MM.1S (cell line): ENCODE results near the gene FAM53A.

Experiments
- DNase-seq: peaks from one replicate; pipeline ENCODE4 v3.0.0-alpha.2; 2015
- H2AFZ ChIP-seq: fragments of 300-600 bp; sonication (generic); 2 replicates; pipeline ENCODE4 v1.6.0; 2016; ENCODE audit warnings: antibody characterized with exemption, low read length
- H3F3A ChIP-seq: fragments of 300-600 bp; sonication (generic); 2 replicates; pipeline ENCODE4 v1.6.1; 2016; ENCODE audit warnings: mild to moderate bottlenecking, antibody characterized with exemption, low read length, moderate library complexity, mixed read lengths; ENCODE audit not compliant: insufficient read depth
- H3K27ac ChIP-seq: fragments of 300-600 bp; sonication (generic); 2 replicates; pipeline ENCODE4 v1.5.1; 2016; ENCODE audit warnings: mild to moderate bottlenecking, low read length
- H3K27me3 ChIP-seq: fragments of 300-600 bp; sonication (generic); replicated peaks from 2 replicates; pipeline ENCODE4 v1.6.0; 2016; ENCODE audit warnings: low read length; ENCODE audit not compliant: insufficient read depth
- H3K36me3 ChIP-seq: fragments of 300-600 bp; sonication (generic); replicated peaks from 2 replicates; pipeline ENCODE4 v1.6.1; 2016; ENCODE audit warnings: mild to moderate bottlenecking, low read length, mixed read lengths; ENCODE audit not compliant: insufficient read depth
- H3K4me1 ChIP-seq: fragments of 300-600 bp; sonication (generic); 2 replicates; pipeline ENCODE4 v1.6.1; 2016; ENCODE audit warnings: low read length, mixed read lengths
- H3K4me2 ChIP-seq: fragments of 300-600 bp; sonication (generic); 2 replicates; pipeline ENCODE4 v1.6.0; 2016; ENCODE audit warnings: low read depth, low read length
- H3K4me3 ChIP-seq: fragments of 300-600 bp; sonication (generic); 2 replicates; pipeline ENCODE4 v1.5.1; 2016; ENCODE audit warnings: low read length, mixed read lengths
- H3K79me2 ChIP-seq: fragments of 300-600 bp; sonication (generic); 2 replicates; pipeline ENCODE4 v1.6.1; 2016; ENCODE audit warnings: mixed run types, low read length, mixed read lengths
- H3K9ac ChIP-seq: fragments of 300-600 bp; sonication (generic); 2 replicates; pipeline ENCODE4 v1.6.1; 2016; ENCODE audit warnings: low read length, mixed read lengths
- H3K9me2 ChIP-seq: fragments of 300-600 bp; sonication (generic); replicated peaks from 2 replicates; pipeline ENCODE4 v1.6.1; 2016; ENCODE audit warnings: mild to moderate bottlenecking, low read length, mixed read lengths; ENCODE audit not compliant: insufficient read depth
- H3K9me3 ChIP-seq: fragments of 300-600 bp; sonication (generic); replicated peaks from 2 replicates; pipeline ENCODE4 v1.6.1; 2016; ENCODE audit warnings: mild to moderate bottlenecking, low read length, mixed read lengths; ENCODE audit not compliant: insufficient read depth
- H4K20me1 ChIP-seq: fragments of 300-600 bp; sonication (generic); 2 replicates; pipeline ENCODE4 v1.6.1; 2016; ENCODE audit warnings: mild to moderate bottlenecking, low read length, moderate library complexity, mixed read lengths; ENCODE audit not compliant: insufficient read depth
- EZH2 ChIP-seq: fragments of 300-600 bp; sonication (generic); optimal IDR thresholded peaks from 2 replicates; pipeline ENCODE3; 2017; ENCODE audit warnings: low read depth, mild to moderate bottlenecking, antibody characterized with exemption, low read length, mixed read lengths
- EZH2phosphoT487 ChIP-seq: fragments of 300-600 bp; sonication (generic); IDR thresholded peaks from 2 replicates; pipeline ENCODE4 v1.6.1; 2018; ENCODE audit warnings: antibody characterized with exemption, low read length
- TF ChIP-seq, protein P1 (sequence below): fragments of 300-600 bp; sonication (generic); IDR thresholded peaks from 2 replicates; pipeline ENCODE4 v1.5.1; 2016; ENCODE audit warnings: antibody characterized with exemption, low read length, mixed read lengths

Gene FAM53A

DNA sequence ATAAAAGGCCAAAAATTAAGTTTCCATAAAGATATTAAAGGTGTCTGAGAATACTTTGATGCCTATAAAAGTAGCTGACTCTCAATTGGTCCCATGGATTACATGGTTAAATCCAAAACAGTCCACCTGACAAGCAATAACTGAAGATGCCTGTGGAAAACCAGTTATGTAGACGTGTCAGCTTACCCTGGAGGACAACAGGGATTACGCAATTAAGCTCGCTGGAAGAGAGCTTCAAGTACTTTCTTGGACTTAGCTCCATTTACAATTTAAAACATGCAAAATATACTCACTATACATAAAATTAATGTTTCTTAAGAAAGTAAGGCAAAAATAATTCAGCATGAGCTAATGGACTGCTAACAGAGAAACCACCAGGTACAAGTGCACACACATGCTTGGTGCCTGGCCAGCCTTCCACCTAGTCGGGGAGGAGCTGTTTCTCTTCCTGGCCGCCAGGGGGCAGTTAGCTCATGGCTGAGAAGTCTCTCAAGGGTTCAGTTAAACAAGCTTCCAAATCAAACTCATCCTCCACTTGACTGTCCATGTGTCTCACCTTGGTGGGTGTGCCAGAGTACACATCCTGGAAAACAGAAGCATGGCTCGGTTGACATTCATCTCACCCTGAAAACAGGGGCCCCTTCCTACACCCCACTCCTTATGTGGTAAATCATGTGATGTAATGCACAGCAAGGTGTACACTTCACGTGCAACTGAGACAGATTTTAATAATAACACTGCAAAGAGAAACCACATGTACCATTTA is 9.2 kb upstream of the FAM53A start:
- Histone ChIP-seq H2AFZ (no peak overlapping the region), H3F3A (peaks cover 19% of the 10 kb centered on the region), H3K27ac (no peak overlapping the region; the same call in 1 of the 2 replicates), H4K20me1 (0 out of 2 replicates have a peak, but pooled peaks cover 4% of the 10 kb centered on the region), H3K36me3 (peaks cover 24% of the 10 kb centered on the region), H3K9me3 (no peaks in the 10 kb centered on the region), H3K79me2 (peaks cover 13% of the 10 kb centered on the region), H3K4me1 (no peaks in the 10 kb centered on the region), H3K9ac (no peak overlapping the region), H3K9me2 (no peaks in the 10 kb centered on the region), H3K4me3 (no peak overlapping the region), H3K27me3 (no peaks in the 10 kb centered on the region), H3K4me2 (no peak overlapping the region)
- DNase-seq, result peak; percentile 79
- TF ChIP-seq EZH2phosphoT487 (no peak), EZH2 (no peak)
- TF ChIP-seq, protein P1, sequence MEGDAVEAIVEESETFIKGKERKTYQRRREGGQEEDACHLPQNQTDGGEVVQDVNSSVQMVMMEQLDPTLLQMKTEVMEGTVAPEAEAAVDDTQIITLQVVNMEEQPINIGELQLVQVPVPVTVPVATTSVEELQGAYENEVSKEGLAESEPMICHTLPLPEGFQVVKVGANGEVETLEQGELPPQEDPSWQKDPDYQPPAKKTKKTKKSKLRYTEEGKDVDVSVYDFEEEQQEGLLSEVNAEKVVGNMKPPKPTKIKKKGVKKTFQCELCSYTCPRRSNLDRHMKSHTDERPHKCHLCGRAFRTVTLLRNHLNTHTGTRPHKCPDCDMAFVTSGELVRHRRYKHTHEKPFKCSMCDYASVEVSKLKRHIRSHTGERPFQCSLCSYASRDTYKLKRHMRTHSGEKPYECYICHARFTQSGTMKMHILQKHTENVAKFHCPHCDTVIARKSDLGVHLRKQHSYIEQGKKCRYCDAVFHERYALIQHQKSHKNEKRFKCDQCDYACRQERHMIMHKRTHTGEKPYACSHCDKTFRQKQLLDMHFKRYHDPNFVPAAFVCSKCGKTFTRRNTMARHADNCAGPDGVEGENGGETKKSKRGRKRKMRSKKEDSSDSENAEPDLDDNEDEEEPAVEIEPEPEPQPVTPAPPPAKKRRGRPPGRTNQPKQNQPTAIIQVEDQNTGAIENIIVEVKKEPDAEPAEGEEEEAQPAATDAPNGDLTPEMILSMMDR, result peak; percentile 93

DNA sequence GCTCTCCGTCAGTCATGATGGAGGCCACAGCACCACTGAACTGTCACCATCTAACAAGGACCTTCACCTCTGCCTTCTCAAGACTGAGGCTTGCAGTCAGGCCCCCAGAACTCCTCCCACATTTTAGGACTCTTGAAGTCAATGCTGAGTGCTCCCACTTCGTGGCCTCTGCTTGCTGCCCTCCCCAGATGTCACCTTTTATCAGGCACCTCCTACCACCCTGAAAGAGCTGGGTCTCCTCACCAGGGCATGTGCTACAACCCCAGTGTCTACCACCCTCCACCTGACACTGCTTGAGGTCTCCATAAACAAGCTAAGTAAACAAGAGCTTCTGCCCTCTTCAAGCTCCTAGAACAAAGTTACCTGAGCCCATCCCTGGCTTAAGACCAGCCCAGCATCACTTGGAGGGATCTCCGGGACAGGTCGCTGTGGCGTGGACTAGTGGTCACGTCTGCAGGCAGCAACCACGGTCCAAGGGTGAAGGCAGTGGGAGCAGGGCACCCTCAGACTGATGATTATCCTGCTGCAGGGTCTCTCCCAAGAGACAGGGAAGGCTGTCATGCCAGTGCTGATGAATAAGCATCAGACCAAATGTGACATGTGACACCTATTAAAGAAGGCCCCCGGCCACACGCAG is 7.7 kb upstream of the FAM53A start:
- no peak overlapping the region for H3K4me2 ChIP-seq
- H3K4me1 ChIP-seq, result no peaks in the 10 kb centered on the region
- H3K9me2 ChIP-seq, result no peaks in the 10 kb centered on the region
- H3K9me3 ChIP-seq, result no peaks in the 10 kb centered on the region
- H3K27ac ChIP-seq, result no peak overlapping the region
- H3F3A ChIP-seq, result peaks cover 19% of the 10 kb centered on the region
- no peak overlapping the region for H3K9ac ChIP-seq
- TF ChIP-seq EZH2 (no peak), EZH2phosphoT487 (no peak)
- TF ChIP-seq, protein P1, result no peak
- peaks cover 24% of the 10 kb centered on the region for H3K36me3 ChIP-seq
- DNase-seq, result no peak
- no peak overlapping the region for H2AFZ ChIP-seq
- no peak overlapping the region for H3K4me3 ChIP-seq
- H3K79me2 ChIP-seq, result peaks cover 6% of the 10 kb centered on the region
- H3K27me3 ChIP-seq, result no peaks in the 10 kb centered on the region
- H4K20me1 ChIP-seq, result 0 out of 2 replicates have a peak, but pooled peaks cover 4% of the 10 kb centered on the region

DNA sequence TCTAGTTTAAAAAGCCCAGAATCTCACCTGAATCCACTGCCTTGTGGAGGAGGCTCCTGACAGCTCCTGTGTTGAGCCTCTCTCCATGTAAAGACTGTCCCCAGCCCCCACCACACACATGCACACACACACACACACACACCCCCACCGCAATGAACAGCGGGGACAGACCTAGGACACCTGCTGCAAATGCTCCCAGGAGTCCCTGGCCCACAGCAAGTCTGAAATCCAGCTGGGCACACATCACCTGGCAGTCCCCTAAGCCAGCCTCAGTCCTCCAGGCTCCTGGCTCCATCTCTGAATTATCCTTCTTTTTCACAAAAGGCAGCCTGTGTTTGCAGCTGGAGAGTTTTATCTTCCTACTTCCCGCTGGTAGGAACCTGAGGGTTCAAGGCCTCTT is 6.6 kb upstream of the FAM53A start:
- Histone ChIP-seq H2AFZ (no peak overlapping the region), H3K9ac (no peak overlapping the region), H4K20me1 (0 out of 2 replicates have a peak, but pooled peaks cover 4% of the 10 kb centered on the region), H3K36me3 (peaks cover 21% of the 10 kb centered on the region), H3K4me1 (no peaks in the 10 kb centered on the region), H3F3A (peaks cover 16% of the 10 kb centered on the region), H3K27ac (no peak overlapping the region), H3K4me3 (no peak overlapping the region), H3K4me2 (no peak overlapping the region), H3K79me2 (no peaks in the 10 kb centered on the region), H3K27me3 (no peaks in the 10 kb centered on the region), H3K9me3 (no peaks in the 10 kb centered on the region), H3K9me2 (no peaks in the 10 kb centered on the region)
- no peak for TF ChIP-seq EZH2
- TF ChIP-seq, protein P1, result no peak
- no peak for TF ChIP-seq EZH2phosphoT487
- no peak for DNase-seq
